GM12891 (cell line): Measurements from ENCODE around the gene NEURL1B.

Experiments
- POLR2A ChIP-seq: IDR thresholded peaks from 2 replicates; pipeline ENCODE4 v1.6.1; 2011; ENCODE audit warnings: low read depth, low read length, control low read depth
- POLR2AphosphoS5 ChIP-seq: IDR thresholded peaks from 2 replicates; pipeline ENCODE4 v1.6.1; 2011; ENCODE audit warnings: low read depth, low read length, control low read depth

GRCh38 chr5:172620506-172620905, 20.6 kb upstream of the NEURL1B start:
- TF ChIP-seq POLR2AphosphoS5 (no peak), POLR2A (no peak)
